ENCODE data around the gene MYH13. TPM values are rescaled to one million over a fixed set of nuclear protein-coding genes. Genes with fewer than 3 reads are reported as not detected.

Gene MYH13
- total RNA-seq, 3 donors from 2014 or later (not counting 1 experiment from before 2014, with no cell fraction given): not detected

DNA sequence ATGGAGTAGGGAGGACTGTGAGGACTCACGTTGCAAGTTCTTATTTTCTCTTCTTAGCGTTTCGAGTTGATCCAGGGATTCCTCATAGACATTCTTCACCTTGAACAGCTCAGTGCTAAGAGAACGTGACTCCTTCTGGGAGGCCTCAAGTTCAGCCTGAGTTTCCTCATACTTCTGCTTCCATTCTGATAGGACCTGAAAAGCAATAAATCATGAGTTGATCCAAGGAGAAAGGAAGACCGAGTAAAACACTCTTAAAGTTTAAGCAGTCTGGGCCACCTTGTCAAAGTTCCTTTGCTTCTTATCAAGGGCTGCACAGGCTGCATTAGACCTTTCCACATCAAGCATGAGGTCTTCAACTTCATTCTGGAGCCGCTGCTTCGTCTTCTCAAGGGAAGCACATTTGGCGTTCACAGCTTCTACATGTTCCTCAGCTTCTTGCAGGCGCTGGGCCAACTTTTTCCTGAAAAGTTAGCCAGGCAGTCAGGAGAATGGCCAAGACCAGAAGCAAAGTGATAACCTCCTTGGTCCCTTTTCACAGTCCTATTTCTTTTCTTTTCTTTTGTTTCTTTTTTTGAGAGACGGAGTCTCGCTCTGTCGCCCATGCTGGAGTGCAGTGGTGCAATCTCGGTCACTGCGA, 23.8 kb upstream of the MYH13 start:
- Mint-ChIP-seq H3K9me3 (no peaks in the 10 kb centered on the region), H3K27ac (no peak overlapping the region)
- H3K27ac ChIP-seq (ENCODE audit: low read length): no peak overlapping the region

DNA sequence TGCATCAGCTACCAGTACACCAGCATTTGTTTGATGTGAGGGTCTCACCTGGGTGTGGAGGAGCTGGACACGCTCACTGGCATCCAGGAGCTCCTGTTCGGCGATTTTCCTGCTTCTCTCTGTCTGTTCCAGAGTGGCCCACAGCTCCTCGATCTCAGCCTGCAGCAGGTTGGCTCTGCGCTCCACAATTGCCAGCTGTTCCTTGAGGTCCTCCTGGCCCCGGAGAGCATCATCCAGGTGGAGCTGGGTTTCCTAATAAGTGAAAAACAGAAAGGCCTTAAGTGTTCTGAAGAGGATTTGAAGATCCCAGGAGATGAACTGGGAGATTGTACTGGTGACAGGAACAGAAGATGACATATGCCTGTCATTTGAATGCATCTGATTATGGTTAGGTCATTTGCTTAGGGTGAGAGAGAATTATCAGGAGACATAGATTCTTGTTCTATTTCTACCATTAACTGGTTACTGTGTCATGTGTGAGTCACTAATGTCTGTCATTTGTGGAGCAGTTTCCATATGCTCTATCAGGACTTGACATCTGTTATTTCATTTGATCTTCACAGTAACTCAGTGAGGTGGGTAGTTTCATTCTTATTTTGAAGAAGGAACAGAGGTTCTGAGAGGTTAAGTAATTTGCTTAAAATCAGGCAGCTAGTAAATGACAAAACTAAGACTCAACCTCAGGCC, 21.5 kb upstream of the MYH13 start:
- H3K27ac ChIP-seq (ENCODE audit: low read length): no peak overlapping the region
- DNase-seq (no peak), ATAC-seq (no peak)
- Mint-ChIP-seq H3K4me1 (no peaks in the 10 kb centered on the region), H3K27ac (no peak overlapping the region), H3K27me3 (ENCODE audit: low read depth in 2 of 2) (peaks cover 33 to 62% of the 10 kb centered on the region in 2 donors), H3K4me3 (no peak overlapping the region), H3K9me3 (no peaks in the 10 kb centered on the region), H3K36me3 (no peaks in the 10 kb centered on the region)
- H3K4me3 ChIP-seq (ENCODE audit: low read length): no peak overlapping the region
- intact Hi-C loops (cut with micrococcal nuclease): no loop called here
- H3K4me1 ChIP-seq (ENCODE audit: control insufficient read depth, insufficient read depth, low read length): no peaks in the 10 kb centered on the region
- no peaks in the 10 kb centered on the region for H3K36me3 ChIP-seq (ENCODE audit: control insufficient read depth, insufficient read depth, low read length)
- TF ChIP-seq, protein P1, sequence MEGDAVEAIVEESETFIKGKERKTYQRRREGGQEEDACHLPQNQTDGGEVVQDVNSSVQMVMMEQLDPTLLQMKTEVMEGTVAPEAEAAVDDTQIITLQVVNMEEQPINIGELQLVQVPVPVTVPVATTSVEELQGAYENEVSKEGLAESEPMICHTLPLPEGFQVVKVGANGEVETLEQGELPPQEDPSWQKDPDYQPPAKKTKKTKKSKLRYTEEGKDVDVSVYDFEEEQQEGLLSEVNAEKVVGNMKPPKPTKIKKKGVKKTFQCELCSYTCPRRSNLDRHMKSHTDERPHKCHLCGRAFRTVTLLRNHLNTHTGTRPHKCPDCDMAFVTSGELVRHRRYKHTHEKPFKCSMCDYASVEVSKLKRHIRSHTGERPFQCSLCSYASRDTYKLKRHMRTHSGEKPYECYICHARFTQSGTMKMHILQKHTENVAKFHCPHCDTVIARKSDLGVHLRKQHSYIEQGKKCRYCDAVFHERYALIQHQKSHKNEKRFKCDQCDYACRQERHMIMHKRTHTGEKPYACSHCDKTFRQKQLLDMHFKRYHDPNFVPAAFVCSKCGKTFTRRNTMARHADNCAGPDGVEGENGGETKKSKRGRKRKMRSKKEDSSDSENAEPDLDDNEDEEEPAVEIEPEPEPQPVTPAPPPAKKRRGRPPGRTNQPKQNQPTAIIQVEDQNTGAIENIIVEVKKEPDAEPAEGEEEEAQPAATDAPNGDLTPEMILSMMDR (IDR thresholded peaks at IDR 0.05): no peak
- H3K9me3 ChIP-seq (ENCODE audit: control insufficient read depth, insufficient read depth, low read length): no peaks in the 10 kb centered on the region
- 87% methylated on average over 6 of the region's 6 CpGs for WGBS (ENCODE audit: insufficient coverage)
- no peaks in the 10 kb centered on the region for H3K27me3 ChIP-seq (ENCODE audit: control insufficient read depth, insufficient read depth, low read length)

More for the DNA sequence above, 23.8 kb upstream of the MYH13 start:
- Histone ChIP-seq H3K36me3 (ENCODE audit: control insufficient read depth, insufficient read depth, low read length) (no peaks in the 10 kb centered on the region), H3K27me3 (ENCODE audit: control insufficient read depth, insufficient read depth, low read length) (no peaks in the 10 kb centered on the region), H3K9me3 (ENCODE audit: control insufficient read depth, insufficient read depth, low read length) (no peaks in the 10 kb centered on the region), H3K4me1 (ENCODE audit: control insufficient read depth, insufficient read depth, low read length) (no peaks in the 10 kb centered on the region), H3K4me3 (ENCODE audit: low read length) (no peak overlapping the region)
- no peak overlapping the region for H3K4me3 Mint-ChIP-seq
- TF ChIP-seq, protein P1 (IDR thresholded peaks at IDR 0.05): no peak
- H3K27me3 Mint-ChIP-seq (ENCODE audit: low read depth in 2 of 2): peaks cover 34 to 62% of the 10 kb centered on the region in 2 donors
- H3K36me3 Mint-ChIP-seq: no peaks in the 10 kb centered on the region
- ATAC-seq (no peak), DNase-seq (no peak)
- H3K4me1 Mint-ChIP-seq: no peaks in the 10 kb centered on the region
- 61% methylated on average over 14 of the region's 14 CpGs for WGBS (ENCODE audit: insufficient coverage)
- intact Hi-C loops (cut with micrococcal nuclease): no loop called here

DNA sequence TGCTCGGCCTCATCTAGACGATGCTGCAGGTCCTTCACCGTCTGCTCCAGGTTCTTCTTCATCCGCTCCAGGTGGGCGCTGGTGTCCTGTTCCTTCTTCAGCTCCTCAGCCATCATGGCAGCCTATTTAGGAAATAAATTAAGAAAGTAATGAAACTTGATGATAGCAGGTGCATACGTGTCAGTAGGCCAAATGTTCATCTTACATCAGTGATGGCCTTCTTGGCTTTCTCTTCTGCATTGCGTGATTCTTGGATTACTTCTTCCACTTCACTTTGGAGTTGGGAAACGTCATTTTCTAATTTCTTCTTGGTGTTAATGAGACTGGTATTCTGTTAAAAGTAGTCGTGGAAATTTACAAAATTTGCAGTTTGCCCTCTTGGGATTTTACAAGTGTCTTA, 20.1 kb upstream of the MYH13 start:
- Mint-ChIP-seq H3K36me3 (no peaks in the 10 kb centered on the region), H3K4me3 (no peak overlapping the region), H3K27ac (no peak overlapping the region), H3K9me3 (no peaks in the 10 kb centered on the region), H3K4me1 (no peaks in the 10 kb centered on the region), H3K27me3 (ENCODE audit: low read depth in 2 of 2) (peaks cover 39 to 64% of the 10 kb centered on the region in 2 donors)
- Histone ChIP-seq H3K27ac (ENCODE audit: low read length) (no peak overlapping the region), H3K27me3 (ENCODE audit: control insufficient read depth, insufficient read depth, low read length) (no peaks in the 10 kb centered on the region), H3K4me3 (ENCODE audit: low read length) (no peak overlapping the region), H3K36me3 (ENCODE audit: control insufficient read depth, insufficient read depth, low read length) (no peaks in the 10 kb centered on the region), H3K4me1 (ENCODE audit: control insufficient read depth, insufficient read depth, low read length) (no peaks in the 10 kb centered on the region), H3K9me3 (ENCODE audit: control insufficient read depth, insufficient read depth, low read length) (no peaks in the 10 kb centered on the region)
- ATAC-seq: no peak
- TF ChIP-seq, protein P1 (IDR thresholded peaks at IDR 0.05): no peak
- no peak for DNase-seq
- intact Hi-C loops (cut with micrococcal nuclease): no loop called here
- WGBS (ENCODE audit: insufficient coverage): 84% methylated on average over 8 of the region's 9 CpGs

Data from natural killer cell (primary cell).